ENCODE results near the gene PCDHGA10. TPM values are rescaled to one million over a fixed set of nuclear protein-coding genes. Genes with fewer than 3 reads are reported as not detected.
"Not testable (repeated sequence)": the region's sequence is repeated elsewhere in the genome, so short reads cannot be mapped to it uniquely, and the experiment has no call there.

Gene PCDHGA10
- total RNA-seq, 2 experiments from 2014 or later = 0.05 TPM; not detected in 1

DNA sequence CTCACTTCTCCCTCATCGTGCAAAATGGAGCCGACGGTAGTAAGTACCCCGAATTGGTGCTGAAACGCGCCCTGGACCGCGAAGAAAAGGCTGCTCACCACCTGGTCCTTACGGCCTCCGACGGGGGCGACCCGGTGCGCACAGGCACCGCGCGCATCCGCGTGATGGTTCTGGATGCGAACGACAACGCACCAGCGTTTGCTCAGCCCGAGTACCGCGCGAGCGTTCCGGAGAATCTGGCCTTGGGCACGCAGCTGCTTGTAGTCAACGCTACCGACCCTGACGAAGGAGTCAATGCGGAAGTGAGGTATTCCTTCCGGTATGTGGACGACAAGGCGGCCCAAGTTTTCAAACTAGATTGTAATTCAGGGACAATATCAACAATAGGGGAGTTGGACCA is 18.5 kb downstream of the PCDHGA10 start:
- H3K4me3 Mint-ChIP-seq = peak overlapping the region; percentile 39
- peaks cover 15% of the 10 kb centered on the region for H3K4me1 Mint-ChIP-seq (ENCODE audit: low read depth)
- intact Hi-C loops (cut with micrococcal nuclease) = loop anchor here (2.0 kb wide), 1 partner anchor 14 kb away; the partner anchor contains the start of gene PCDHGB7
- CTCF ChIA-PET = interaction anchor here (0.7 to 2.6 kb wide), 16 partner anchors 10 to 306 kb away, joined by 3 to 14 read pairs (median 6); partner anchors contain the start of genes PCDHGA11, PCDHGC3 and TAF7
- H3K27ac Mint-ChIP-seq = no peak overlapping the region
- H3K27me3 Mint-ChIP-seq (ENCODE audit: low read depth) = peaks cover 51% of the 10 kb centered on the region
- H3K9me3 Mint-ChIP-seq = peaks cover 21% of the 10 kb centered on the region
- peaks cover 22% of the 10 kb centered on the region for H3K36me3 Mint-ChIP-seq (ENCODE audit: low read depth)
- DNase-seq = no peak

DNA sequence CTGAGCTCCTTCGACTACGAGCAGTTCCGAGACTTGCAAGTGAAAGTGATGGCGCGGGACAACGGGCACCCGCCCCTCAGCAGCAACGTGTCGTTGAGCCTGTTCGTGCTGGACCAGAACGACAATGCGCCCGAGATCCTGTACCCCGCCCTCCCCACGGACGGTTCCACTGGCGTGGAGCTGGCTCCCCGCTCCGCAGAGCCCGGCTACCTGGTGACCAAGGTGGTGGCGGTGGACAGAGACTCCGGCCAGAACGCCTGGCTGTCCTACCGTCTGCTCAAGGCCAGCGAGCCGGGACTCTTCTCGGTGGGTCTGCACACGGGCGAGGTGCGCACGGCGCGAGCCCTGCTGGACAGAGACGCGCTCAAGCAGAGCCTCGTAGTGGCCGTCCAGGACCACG is 19.5 kb downstream of the PCDHGA10 start:
- H3K27ac Mint-ChIP-seq; H3K4me3 Mint-ChIP-seq; intact Hi-C loops (cut with micrococcal nuclease); DNase-seq: not testable (repeated sequence)
- Mint-ChIP-seq H3K9me3 (peaks cover 18% of the 10 kb centered on the region), H3K27me3 (ENCODE audit: low read depth) (peaks cover 48% of the 10 kb centered on the region), H3K36me3 (ENCODE audit: low read depth) (peaks cover 22% of the 10 kb centered on the region), H3K4me1 (ENCODE audit: low read depth) (peaks cover 15% of the 10 kb centered on the region)
- CTCF ChIA-PET = interaction anchor here (0.7 to 2.6 kb wide), 2 partner anchors 76 to 132 kb away, joined by 3 to 6 read pairs; no protein-coding TSS in a partner anchor

DNA sequence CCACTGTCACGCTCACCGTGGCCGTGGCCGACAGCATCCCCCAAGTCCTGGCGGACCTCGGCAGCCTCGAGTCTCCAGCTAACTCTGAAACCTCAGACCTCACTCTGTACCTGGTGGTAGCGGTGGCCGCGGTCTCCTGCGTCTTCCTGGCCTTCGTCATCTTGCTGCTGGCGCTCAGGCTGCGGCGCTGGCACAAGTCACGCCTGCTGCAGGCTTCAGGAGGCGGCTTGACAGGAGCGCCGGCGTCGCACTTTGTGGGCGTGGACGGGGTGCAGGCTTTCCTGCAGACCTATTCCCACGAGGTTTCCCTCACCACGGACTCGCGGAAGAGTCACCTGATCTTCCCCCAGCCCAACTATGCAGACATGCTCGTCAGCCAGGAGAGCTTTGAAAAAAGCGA is 19.9 kb downstream of the PCDHGA10 start:
- DNase-seq; H3K27ac Mint-ChIP-seq; intact Hi-C loops (cut with micrococcal nuclease); H3K4me3 Mint-ChIP-seq: not testable (repeated sequence)
- Mint-ChIP-seq H3K4me1 (ENCODE audit: low read depth) (peaks cover 15% of the 10 kb centered on the region), H3K9me3 (peaks cover 18% of the 10 kb centered on the region), H3K27me3 (ENCODE audit: low read depth) (peaks cover 48% of the 10 kb centered on the region), H3K36me3 (ENCODE audit: low read depth) (peaks cover 22% of the 10 kb centered on the region)
- CTCF ChIA-PET = interaction anchor here (1.4 kb wide), 1 partner anchor 69 kb away, joined by 3 read pairs; the partner anchor contains the start of gene PCDHGA5

DNA sequence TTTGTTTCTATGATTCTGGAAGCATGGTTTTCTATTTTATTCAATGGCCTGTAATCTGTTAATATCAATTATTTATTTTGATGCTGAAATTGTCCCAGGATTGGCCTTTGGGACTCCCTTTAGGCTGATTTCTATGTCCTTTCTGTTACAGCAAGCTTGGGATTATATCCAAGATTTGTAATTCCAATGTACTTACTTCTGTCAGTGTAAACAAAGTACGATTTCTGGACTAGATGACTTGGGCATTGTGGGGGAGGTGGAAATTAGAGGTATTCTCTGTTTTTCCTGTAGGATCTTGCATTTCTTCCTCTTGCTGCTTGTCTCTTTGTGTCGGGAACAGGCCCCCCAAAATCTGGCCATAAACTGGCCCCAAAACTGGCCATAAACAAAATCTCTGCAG is 21.2 kb downstream of the PCDHGA10 start:
- Mint-ChIP-seq H3K4me3 (no peak overlapping the region), H3K27ac (no peak overlapping the region), H3K27me3 (ENCODE audit: low read depth) (peaks cover 44% of the 10 kb centered on the region), H3K4me1 (ENCODE audit: low read depth) (peaks cover 15% of the 10 kb centered on the region), H3K36me3 (ENCODE audit: low read depth) (peaks cover 19% of the 10 kb centered on the region), H3K9me3 (peaks cover 14% of the 10 kb centered on the region)
- no peak for DNase-seq
- intact Hi-C loops (cut with micrococcal nuclease) = no loop called here
- CTCF ChIA-PET = interaction anchor here (1.4 kb wide), 1 partner anchor 70 kb away, joined by 3 read pairs; the partner anchor contains the start of gene PCDHGA5

DNA sequence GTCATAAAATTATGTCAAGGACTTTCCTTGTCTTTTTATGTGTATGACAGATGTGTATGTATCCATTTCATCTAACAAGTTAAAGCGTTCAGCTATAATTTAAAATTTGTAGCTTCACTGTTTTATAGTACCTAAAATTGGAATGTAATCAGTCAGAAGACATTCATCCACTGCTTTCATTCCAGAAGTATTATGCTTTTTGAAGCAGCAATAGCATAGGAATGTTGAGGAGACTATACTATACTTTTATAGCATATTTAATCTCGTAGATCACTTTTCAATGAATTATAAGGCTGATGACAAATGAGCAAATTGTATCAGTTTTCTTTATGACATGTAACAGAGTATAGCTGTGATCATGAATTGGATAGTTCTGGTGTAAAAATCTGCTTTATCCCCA is 24.4 kb downstream of the PCDHGA10 start:
- CTCF ChIA-PET = interaction anchor here (0.6 kb wide), 1 partner anchor 251 kb away, joined by 3 read pairs; no protein-coding TSS in a partner anchor
- peaks cover 25% of the 10 kb centered on the region for H3K27me3 Mint-ChIP-seq (ENCODE audit: low read depth)
- intact Hi-C loops (cut with micrococcal nuclease) = no loop called here

DNA sequence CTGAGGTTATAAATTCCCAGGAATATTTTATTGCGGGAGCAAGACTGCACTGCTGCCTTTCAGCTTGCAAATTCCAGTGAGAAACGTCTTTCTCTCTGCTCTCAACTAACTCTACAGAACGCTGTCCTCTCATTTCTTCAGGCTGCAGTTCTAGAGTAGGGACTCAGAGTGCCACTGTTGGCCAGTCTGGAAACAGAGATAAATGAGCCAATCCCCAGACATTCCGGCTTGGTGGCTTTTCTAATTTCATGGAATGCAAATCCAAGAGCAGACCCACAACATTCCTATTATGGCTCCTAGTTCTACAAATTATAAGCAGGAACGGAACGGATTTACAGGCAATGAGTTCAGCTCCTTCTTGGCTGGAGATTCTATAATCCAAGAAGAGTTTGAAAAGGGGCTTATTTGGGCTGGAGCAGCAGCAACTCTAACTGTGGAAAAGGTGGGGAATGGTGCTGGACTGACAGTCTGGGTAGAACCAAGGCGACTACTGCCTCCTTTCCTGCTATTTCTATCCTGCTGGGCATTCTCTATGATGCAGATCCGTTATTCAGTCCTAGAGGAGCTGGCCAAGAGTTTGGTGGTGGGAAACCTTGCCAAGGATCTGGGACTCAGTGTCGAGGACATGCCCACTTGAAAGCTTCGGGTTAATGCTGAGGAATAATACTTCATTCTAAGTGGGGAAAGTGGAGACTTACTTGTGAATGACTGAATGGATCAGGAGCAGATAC is 26.8 kb downstream of the PCDHGA10 start:
- H3K9me3 Mint-ChIP-seq = peaks cover 5% of the 10 kb centered on the region
- H3K4me1 Mint-ChIP-seq (ENCODE audit: low read depth) = no peaks in the 10 kb centered on the region
- no peak for DNase-seq
- intact Hi-C loops (cut with micrococcal nuclease) = no loop called here
- CTCF ChIA-PET = no interaction called here
- no peak overlapping the region for H3K27ac Mint-ChIP-seq
- H3K4me3 Mint-ChIP-seq = no peak overlapping the region
- H3K27me3 Mint-ChIP-seq (ENCODE audit: low read depth) = peaks cover 14% of the 10 kb centered on the region
- peaks cover 2% of the 10 kb centered on the region for H3K36me3 Mint-ChIP-seq (ENCODE audit: low read depth)

More for the DNA sequence above, 24.4 kb downstream of the PCDHGA10 start:
- Mint-ChIP-seq H3K9me3 (peaks cover 10% of the 10 kb centered on the region), H3K4me1 (ENCODE audit: low read depth) (no peaks in the 10 kb centered on the region), H3K27ac (no peak overlapping the region), H3K36me3 (ENCODE audit: low read depth) (peaks cover 7% of the 10 kb centered on the region), H3K4me3 (no peak overlapping the region)
- no peak for DNase-seq

DNA sequence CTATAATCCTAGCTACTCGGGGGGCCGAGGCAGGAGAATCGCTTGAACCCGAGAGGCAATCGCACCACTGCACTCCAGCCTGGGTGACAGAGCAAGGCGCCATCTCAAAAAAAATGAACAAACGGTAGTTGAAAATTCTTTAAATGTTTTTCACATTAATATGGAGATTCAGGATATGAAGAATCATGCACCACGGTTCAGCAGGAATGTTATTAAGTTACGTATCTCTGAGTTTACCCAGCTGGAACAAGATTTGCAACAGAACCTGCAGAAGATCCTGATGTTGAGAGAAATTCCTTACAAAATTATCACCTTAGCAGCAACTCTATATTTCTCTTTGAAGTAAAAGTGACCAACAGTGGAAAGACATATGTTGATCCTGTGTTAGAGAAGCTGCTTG is 27.6 kb downstream of the PCDHGA10 start:
- Mint-ChIP-seq H3K36me3 (ENCODE audit: low read depth) (peaks cover 2% of the 10 kb centered on the region), H3K9me3 (peaks cover 5% of the 10 kb centered on the region), H3K4me1 (ENCODE audit: low read depth) (no peaks in the 10 kb centered on the region), H3K27ac (no peak overlapping the region), H3K4me3 (no peak overlapping the region), H3K27me3 (ENCODE audit: low read depth) (peaks cover 14% of the 10 kb centered on the region)
- DNase-seq = no peak
- CTCF ChIA-PET = no interaction called here
- intact Hi-C loops (cut with micrococcal nuclease) = no loop called here

DNA sequence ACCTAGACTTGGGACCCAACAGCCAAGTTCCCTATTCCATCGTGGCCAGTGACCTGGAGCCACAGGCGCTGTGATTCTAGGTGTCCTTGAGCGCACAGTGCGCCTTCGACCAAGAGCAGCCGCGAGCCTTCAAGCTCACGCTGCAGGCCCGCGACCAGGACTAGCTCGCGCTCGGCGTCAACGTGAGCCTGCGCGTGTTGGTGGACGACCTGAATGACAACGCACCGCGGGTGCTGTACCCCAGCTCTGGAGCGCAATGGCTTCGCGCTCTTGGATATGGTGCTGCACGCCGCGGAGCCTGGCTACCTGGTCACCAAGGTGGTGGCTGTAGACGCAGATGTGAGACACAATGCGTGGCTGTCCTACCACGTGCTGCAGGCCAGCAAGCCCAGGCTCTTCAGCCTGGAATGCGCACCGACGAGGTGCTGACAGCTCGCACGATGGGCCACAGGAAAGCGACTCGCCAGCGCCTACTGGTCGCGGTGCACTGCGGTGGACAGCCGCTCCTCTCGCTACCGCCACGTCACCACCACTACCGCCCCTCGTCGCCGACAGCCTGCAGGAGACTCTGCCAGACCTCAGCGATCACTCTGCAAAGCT is 28.9 kb downstream of the PCDHGA10 start:
- CTCF ChIA-PET = interaction anchor here (0.7 kb wide), 1 partner anchor 65 kb away, joined by 3 read pairs; no protein-coding TSS in a partner anchor
- Mint-ChIP-seq H3K36me3 (ENCODE audit: low read depth) (peaks cover 2% of the 10 kb centered on the region), H3K27me3 (ENCODE audit: low read depth) (peaks cover 12% of the 10 kb centered on the region), H3K27ac (no peak overlapping the region), H3K4me1 (ENCODE audit: low read depth) (no peaks in the 10 kb centered on the region), H3K9me3 (peaks cover 5% of the 10 kb centered on the region), H3K4me3 (no peak overlapping the region)
- no peak for DNase-seq
- intact Hi-C loops (cut with micrococcal nuclease) = no loop called here

DNA sequence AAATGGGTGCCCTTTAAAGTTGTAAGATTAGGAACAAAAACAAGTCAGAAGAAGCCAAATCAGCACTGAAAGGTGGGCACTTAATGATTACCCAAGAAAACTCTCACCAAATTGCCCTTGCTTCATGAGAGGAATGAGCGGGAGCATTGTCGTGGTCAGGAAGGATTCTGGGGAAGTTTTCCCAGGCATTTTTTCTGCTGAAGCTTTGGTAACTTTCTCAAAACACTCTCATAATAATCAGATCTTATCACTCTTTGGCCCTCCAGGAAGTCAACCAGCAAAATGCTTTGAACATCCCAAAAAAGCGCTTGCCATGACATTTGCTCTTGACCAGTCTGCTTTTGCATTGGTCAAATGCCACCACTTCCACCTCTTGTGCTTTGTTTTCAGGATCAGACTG is 52.6 kb downstream of the PCDHGA10 start:
- no peak overlapping the region for H3K4me3 Mint-ChIP-seq
- no peak for DNase-seq
- intact Hi-C loops (cut with micrococcal nuclease) = no loop called here
- H3K36me3 Mint-ChIP-seq (ENCODE audit: low read depth) = no peaks in the 10 kb centered on the region
- CTCF ChIA-PET = interaction anchor here (0.7 to 1.0 kb wide), 2 partner anchors 95 to 288 kb away, joined by 4 read pairs; partner anchors contain the start of gene PCDHGB3
- H3K9me3 Mint-ChIP-seq = peaks cover 2% of the 10 kb centered on the region
- no peaks in the 10 kb centered on the region for H3K4me1 Mint-ChIP-seq (ENCODE audit: low read depth)
- no peak overlapping the region for H3K27ac Mint-ChIP-seq
- peaks cover 21% of the 10 kb centered on the region for H3K27me3 Mint-ChIP-seq (ENCODE audit: low read depth)

Other genes with a start within 250 kb of the PCDHGA10 start
- not detected for gene PCDHB7, start 240.3 kb upstream of the PCDHGA10 start, total RNA-seq
- gene PCDHB8, start 235.2 kb upstream of the PCDHGA10 start, total RNA-seq = not detected
- not detected for gene PCDHB16, start 230.6 kb upstream of the PCDHGA10 start, total RNA-seq
- not detected for gene PCDHB9, start 225.8 kb upstream of the PCDHGA10 start, total RNA-seq
- gene PCDHB10, start 220.6 kb upstream of the PCDHGA10 start, total RNA-seq = not detected
- gene PCDHB11, start 213.4 kb upstream of the PCDHGA10 start, total RNA-seq = not detected
- gene PCDHB12, start 204.3 kb upstream of the PCDHGA10 start, total RNA-seq = not detected
- not detected for gene PCDHB13, start 199.1 kb upstream of the PCDHGA10 start, total RNA-seq
- gene PCDHB14, start 189.6 kb upstream of the PCDHGA10 start, total RNA-seq = not detected
- gene PCDHB15, start 167.6 kb upstream of the PCDHGA10 start, total RNA-seq = not detected
- gene SLC25A2, start 108.9 kb upstream of the PCDHGA10 start, total RNA-seq = not detected
- 10 to 100 TPM; 57.0 to 57.9 TPM for gene TAF7, start 92.2 kb upstream of the PCDHGA10 start, total RNA-seq
- gene PCDHGA1, start 82.5 kb upstream of the PCDHGA10 start, total RNA-seq = not detected
- not detected for gene PCDHGA2, start 74.2 kb upstream of the PCDHGA10 start, total RNA-seq
- gene PCDHGA3, start 69.2 kb upstream of the PCDHGA10 start, total RNA-seq = not detected
- not detected for gene PCDHGB1, start 62.9 kb upstream of the PCDHGA10 start, total RNA-seq
- not detected for gene PCDHGA4, start 58.0 kb upstream of the PCDHGA10 start, total RNA-seq
- not detected for gene PCDHGB2, start 53.0 kb upstream of the PCDHGA10 start, total RNA-seq
- gene PCDHGA5, start 48.8 kb upstream of the PCDHGA10 start, total RNA-seq = under 1 TPM in 1 of 2 experiments, not detected in 1; 0.05 TPM
- under 1 TPM in 1 of 2 experiments, not detected in 1; 0.07 TPM for gene PCDHGB3, start 42.7 kb upstream of the PCDHGA10 start, total RNA-seq
- under 1 TPM; 0.05 to 0.07 TPM for gene PCDHGA6, start 39.1 kb upstream of the PCDHGA10 start, total RNA-seq
- not detected for gene PCDHGA7, start 30.2 kb upstream of the PCDHGA10 start, total RNA-seq
- not detected for gene PCDHGB4, start 25.3 kb upstream of the PCDHGA10 start, total RNA-seq
- not detected for gene PCDHGA8, start 20.4 kb upstream of the PCDHGA10 start, total RNA-seq
- under 1 TPM in 1 of 2 experiments, not detected in 1; 0.12 TPM for gene PCDHGB5, start 15.0 kb upstream of the PCDHGA10 start, total RNA-seq
- under 1 TPM in 1 of 2 experiments, not detected in 1; 0.07 TPM for gene PCDHGA9, start 10.2 kb upstream of the PCDHGA10 start, total RNA-seq
- under 1 TPM in 1 of 2 experiments, not detected in 1; 0.05 TPM for gene PCDHGB6, start 5.0 kb upstream of the PCDHGA10 start, total RNA-seq
- not detected for gene PCDHGB7, start 4.7 kb downstream of the PCDHGA10 start, total RNA-seq
- under 1 TPM; 0.10 to 0.17 TPM for gene PCDHGA11, start 8.1 kb downstream of the PCDHGA10 start, total RNA-seq
- not detected for gene PCDHGA12, start 17.5 kb downstream of the PCDHGA10 start, total RNA-seq
- gene PCDHGC3, start 63.0 kb downstream of the PCDHGA10 start, total RNA-seq = under 1 TPM; 0.12 to 0.17 TPM
- not detected for gene PCDHGC4, start 72.0 kb downstream of the PCDHGA10 start, total RNA-seq
- not detected for gene PCDHGC5, start 76.1 kb downstream of the PCDHGA10 start, total RNA-seq
- 100 to 1,000 TPM; 165 to 169 TPM for gene DIAPH1, start 206.0 kb downstream of the PCDHGA10 start, total RNA-seq
- gene HDAC3, start 223.9 kb downstream of the PCDHGA10 start, total RNA-seq = 10 to 100 TPM; 52.1 to 55.6 TPM
- gene RELL2, start 224.0 kb downstream of the PCDHGA10 start, total RNA-seq = 10 to 100 TPM; 20.9 to 21.1 TPM
- gene FCHSD1, start 238.4 kb downstream of the PCDHGA10 start, total RNA-seq = 10 to 100 TPM; 28.9 to 29.6 TPM

All from activated naive CD4-positive, alpha-beta T cell treated with anti-CD3 and anti-CD28 coated beads for 36 hours (primary cell).